K562 (cell line): ENCODE results near the gene HNRNPF. TPM values are rescaled to one million over a fixed set of nuclear protein-coding genes. Genes with fewer than 3 reads are reported as not detected.

Experiments
- CTBP1 ChIP-seq: fragments of 450-650 bp; IDR thresholded peaks from 2 replicates; pipeline ENCODE4 v1.6.1; 2016; ENCODE audit warnings: borderline replicate concordance
- ELF1 ChIP-seq: fragments of 200-800 bp; sonication (Bioruptor generic); IDR thresholded peaks from 2 replicates; pipeline ENCODE4 v1.6.1; 2016; ENCODE audit warnings: missing genetic modification characterization, missing compliant biosample characterization
- GTF2F1 ChIP-seq: IDR thresholded peaks from 2 replicates; pipeline ENCODE4 v1.6.1; 2011; ENCODE audit warnings: low read depth, low read length, improper control_type of control experiment
- HDAC1 ChIP-seq, 2 experiments: fragments of 450-650 bp; IDR thresholded peaks; 2 replicates each; pipeline ENCODE4 v1.6.1; 2016 to 2017; ENCODE audit warnings: inconsistent platforms in 1 of 2, mild to moderate bottlenecking in 1 of 2, moderate library complexity in 1 of 2
- KDM4B ChIP-seq, 2 experiments: fragments of 450-650 bp in 1 of 2; sonication (generic) in 1 of 2; IDR thresholded peaks; 2 replicates each; pipeline ENCODE4 v1.6.1; 2016 to 2017; ENCODE audit warnings: borderline replicate concordance in 2 of 2, antibody characterized with exemption in 1 of 2, low read depth in 1 of 2, mild to moderate bottlenecking in 1 of 2
- NRF1 ChIP-seq, 2 experiments: fragments of 450-650 bp; IDR thresholded peaks in 1 of 2; conservative IDR thresholded peaks in 1 of 2; 2 replicates each; pipeline ENCODE4 v1.6.1; 2014; ENCODE audit warnings: mild to moderate bottlenecking in 2 of 2
- RNF2 ChIP-seq: sonication (generic); IDR thresholded peaks from 2 replicates; pipeline ENCODE4 v1.6.1; 2016
- TOE1 ChIP-seq, 2 experiments: fragments of 450-650 bp in 1 of 2; sonication (generic) in 1 of 2; formaldehyde crosslinking in 1 of 2; IDR thresholded peaks; 2 replicates each; pipeline versions ENCODE4 v1.7.1 to v1.8.0; 2016 to 2022; ENCODE audit warnings: borderline replicate concordance in 2 of 2, mild to moderate bottlenecking in 2 of 2, antibody characterized with exemption in 1 of 2, inconsistent platforms in 1 of 2, low read depth in 1 of 2, missing genetic modification reagents in 1 of 2, moderate library complexity in 1 of 2
- ZBED1 ChIP-seq: IDR thresholded peaks from 2 replicates; pipeline ENCODE4 v1.6.1; 2014
- ZNF282 ChIP-seq: sonication (generic); formaldehyde crosslinking; IDR thresholded peaks from 2 replicates; pipeline ENCODE4 v1.8.1; 2023; ENCODE audit warnings: missing genetic modification reagents
- polyA plus RNA-seq, 8 experiments: library from polyadenylated mRNA; depleted of rRNA in 4 of 8; stranded (reverse) in 5 of 8; unstranded in 3 of 8; fragments of >200 nt; fragmentation: Nextera tagmentation in 2 of 8; fragmentation: Illumina TruSeq in 1 of 8; extraction: Ambion mirVana in 2 of 8; extraction: Trizol in 1 of 8; gene quantifications; 2 replicates each; pipeline versions ENCODE4 v1.2.1 to v1.2.3, GENCODE V29; 2011 to 2014; ENCODE audit warnings: inconsistent platforms in 1 of 8, missing spikeins in 1 of 8
- total RNA-seq, 7 experiments: library from RNA; depleted of rRNA in 6 of 7; stranded (reverse); fragments of >200 nt in 6 of 7; fragmentation: Illumina TruSeq in 2 of 7; extraction: Trizol in 2 of 7; gene quantifications; 2 replicates each; pipeline versions ENCODE4 v1.2.1 to v1.2.3, GENCODE V29; 2011 to 2021; ENCODE audit warnings: low replicate concordance in 1 of 7
- TF ChIP-seq, protein P1 (sequence below): fragments of 450-650 bp; conservative IDR thresholded peaks from 2 replicates; pipeline ENCODE4 v1.6.1; 2016; ENCODE audit warnings: missing genetic modification characterization, low read depth, mild to moderate bottlenecking, missing compliant biosample characterization, moderate library complexity
- TF ChIP-seq, protein P2 (sequence below): IDR thresholded peaks from 2 replicates; pipeline ENCODE4 v1.6.1; 2011; ENCODE audit not compliant: insufficient read length; ENCODE audit errors: extremely low read depth
- TF ChIP-seq, protein P3 (sequence below): fragments of 200-800 bp; sonication (Bioruptor generic); IDR thresholded peaks from 2 replicates; pipeline ENCODE4 v1.6.1; 2017; ENCODE audit warnings: missing genetic modification characterization, missing compliant biosample characterization
- TF ChIP-seq, protein P4 (sequence below), 2 experiments: fragments of 450-650 bp in 1 of 2; sonication (generic) in 1 of 2; formaldehyde crosslinking; conservative IDR thresholded peaks; 2 replicates each; pipeline versions ENCODE4 v1.4.0 to v1.8.1; 2020 to 2022; ENCODE audit warnings: mild to moderate bottlenecking in 1 of 2, missing genetic modification reagents in 1 of 2
- TF ChIP-seq, protein P5 (sequence below): IDR thresholded peaks from 2 replicates; pipeline ENCODE4 v1.6.1; 2012; ENCODE audit warnings: low read depth, low read length, improper control_type of control experiment, borderline replicate concordance
- TF ChIP-seq, protein P6 (sequence below), 3 experiments: IDR thresholded peaks in 2 of 3; conservative IDR thresholded peaks in 1 of 3; 2 replicates each; pipeline ENCODE4 v1.5.1; 2011 to 2012; ENCODE audit warnings: low read length in 3 of 3, mild to moderate bottlenecking in 3 of 3, control low read depth in 2 of 3, improper control_type of control experiment in 1 of 3, inconsistent platforms in 1 of 3, low read depth in 1 of 3, mixed read lengths in 1 of 3, moderate library complexity in 1 of 3; ENCODE audit not compliant: insufficient read depth in 2 of 3
- TF ChIP-seq, protein P7 (sequence below): fragments of 450-650 bp; IDR thresholded peaks from 2 replicates; pipeline ENCODE4 v1.6.1; 2016; ENCODE audit warnings: missing biosample characterization, missing genetic modification characterization

Gene HNRNPF
- total and polyA plus RNA-seq, 9 of the 15 experiments (the other 6 are each of a cell fraction or from before 2014, with no cell fraction given): 192 to 489 (median 416) TPM

DNA sequence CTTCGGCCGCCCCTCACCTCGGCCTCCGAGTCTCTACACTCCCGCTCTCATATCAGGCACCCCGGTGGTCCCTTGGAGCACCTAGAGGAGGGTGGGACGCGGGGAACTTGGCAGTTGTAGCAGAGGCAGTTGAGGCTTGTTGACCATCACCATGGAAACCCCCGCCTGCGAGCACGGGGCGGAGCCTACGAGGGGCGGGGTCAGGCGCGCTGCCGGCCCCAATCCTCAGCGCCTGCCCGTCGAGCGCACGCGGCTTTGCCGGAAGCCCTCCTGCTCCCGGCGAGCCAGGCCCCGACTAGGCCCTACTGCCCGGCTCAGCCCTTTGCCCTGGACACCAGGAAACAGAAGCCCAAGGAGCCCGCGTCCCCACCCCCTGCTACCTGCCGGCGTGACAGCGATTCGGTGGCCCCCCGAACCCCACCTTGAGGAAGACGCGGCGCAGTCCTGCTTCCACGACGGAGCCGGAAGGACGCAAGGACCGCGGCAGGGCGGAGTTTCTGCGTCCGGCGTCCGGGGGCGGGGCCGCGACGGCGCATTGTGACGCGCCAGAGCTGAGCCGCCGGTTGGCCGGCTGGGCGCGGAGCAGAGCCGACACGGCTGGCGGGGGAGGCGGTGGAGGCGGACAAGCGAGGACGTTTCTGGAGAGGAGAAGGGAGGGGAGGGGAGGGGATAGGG is at the start of gene HNRNPF (continued):
- TF ChIP-seq, protein P1, sequence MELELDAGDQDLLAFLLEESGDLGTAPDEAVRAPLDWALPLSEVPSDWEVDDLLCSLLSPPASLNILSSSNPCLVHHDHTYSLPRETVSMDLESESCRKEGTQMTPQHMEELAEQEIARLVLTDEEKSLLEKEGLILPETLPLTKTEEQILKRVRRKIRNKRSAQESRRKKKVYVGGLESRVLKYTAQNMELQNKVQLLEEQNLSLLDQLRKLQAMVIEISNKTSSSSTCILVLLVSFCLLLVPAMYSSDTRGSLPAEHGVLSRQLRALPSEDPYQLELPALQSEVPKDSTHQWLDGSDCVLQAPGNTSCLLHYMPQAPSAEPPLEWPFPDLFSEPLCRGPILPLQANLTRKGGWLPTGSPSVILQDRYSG (tag): peak; percentile 87
- TF ChIP-seq RNF2: peak; percentile 96
- TF ChIP-seq, protein P2, sequence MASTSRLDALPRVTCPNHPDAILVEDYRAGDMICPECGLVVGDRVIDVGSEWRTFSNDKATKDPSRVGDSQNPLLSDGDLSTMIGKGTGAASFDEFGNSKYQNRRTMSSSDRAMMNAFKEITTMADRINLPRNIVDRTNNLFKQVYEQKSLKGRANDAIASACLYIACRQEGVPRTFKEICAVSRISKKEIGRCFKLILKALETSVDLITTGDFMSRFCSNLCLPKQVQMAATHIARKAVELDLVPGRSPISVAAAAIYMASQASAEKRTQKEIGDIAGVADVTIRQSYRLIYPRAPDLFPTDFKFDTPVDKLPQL: no peak
- TF ChIP-seq, protein P3, sequence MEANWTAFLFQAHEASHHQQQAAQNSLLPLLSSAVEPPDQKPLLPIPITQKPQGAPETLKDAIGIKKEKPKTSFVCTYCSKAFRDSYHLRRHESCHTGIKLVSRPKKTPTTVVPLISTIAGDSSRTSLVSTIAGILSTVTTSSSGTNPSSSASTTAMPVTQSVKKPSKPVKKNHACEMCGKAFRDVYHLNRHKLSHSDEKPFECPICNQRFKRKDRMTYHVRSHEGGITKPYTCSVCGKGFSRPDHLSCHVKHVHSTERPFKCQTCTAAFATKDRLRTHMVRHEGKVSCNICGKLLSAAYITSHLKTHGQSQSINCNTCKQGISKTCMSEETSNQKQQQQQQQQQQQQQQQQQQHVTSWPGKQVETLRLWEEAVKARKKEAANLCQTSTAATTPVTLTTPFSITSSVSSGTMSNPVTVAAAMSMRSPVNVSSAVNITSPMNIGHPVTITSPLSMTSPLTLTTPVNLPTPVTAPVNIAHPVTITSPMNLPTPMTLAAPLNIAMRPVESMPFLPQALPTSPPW: peak; percentile 97
- TF ChIP-seq TOE1 (IDR thresholded peaks at IDR 0.05; ENCODE audit: borderline replicate concordance): peak; percentile 82; the same call in 1 of the 2 replicates
- peak; percentile 71; the same call in 1 of the 2 replicates for TF ChIP-seq TOE1 (CRISPR knock-in tag; IDR thresholded peaks at IDR 0.05; ENCODE audit: borderline replicate concordance, low read depth)
- TF ChIP-seq ELF1 (tag): peak; percentile 96
- TF ChIP-seq HDAC1 (IDR thresholded peaks at IDR 0.05): peak; percentile 83 to 95; a peak in 3 of 4 replicates
- peak; percentile 95; the same call in 1 of the 2 replicates for TF ChIP-seq ZNF282
- TF ChIP-seq, protein P4, sequence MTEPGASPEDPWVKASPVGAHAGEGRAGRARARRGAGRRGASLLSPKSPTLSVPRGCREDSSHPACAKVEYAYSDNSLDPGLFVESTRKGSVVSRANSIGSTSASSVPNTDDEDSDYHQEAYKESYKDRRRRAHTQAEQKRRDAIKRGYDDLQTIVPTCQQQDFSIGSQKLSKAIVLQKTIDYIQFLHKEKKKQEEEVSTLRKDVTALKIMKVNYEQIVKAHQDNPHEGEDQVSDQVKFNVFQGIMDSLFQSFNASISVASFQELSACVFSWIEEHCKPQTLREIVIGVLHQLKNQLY (CRISPR knock-in tag; conservative IDR thresholded peaks at IDR 0.05): peak in 1 of 2 experiments; percentile 66; a peak in 1 of 4 replicates
- peak; percentile 89 to 90 for TF ChIP-seq NRF1 (conservative IDR thresholded peaks at IDR 0.05 in 1 of 2, IDR thresholded peaks at IDR 0.05 in 1 of 2)
- TF ChIP-seq, protein P5, sequence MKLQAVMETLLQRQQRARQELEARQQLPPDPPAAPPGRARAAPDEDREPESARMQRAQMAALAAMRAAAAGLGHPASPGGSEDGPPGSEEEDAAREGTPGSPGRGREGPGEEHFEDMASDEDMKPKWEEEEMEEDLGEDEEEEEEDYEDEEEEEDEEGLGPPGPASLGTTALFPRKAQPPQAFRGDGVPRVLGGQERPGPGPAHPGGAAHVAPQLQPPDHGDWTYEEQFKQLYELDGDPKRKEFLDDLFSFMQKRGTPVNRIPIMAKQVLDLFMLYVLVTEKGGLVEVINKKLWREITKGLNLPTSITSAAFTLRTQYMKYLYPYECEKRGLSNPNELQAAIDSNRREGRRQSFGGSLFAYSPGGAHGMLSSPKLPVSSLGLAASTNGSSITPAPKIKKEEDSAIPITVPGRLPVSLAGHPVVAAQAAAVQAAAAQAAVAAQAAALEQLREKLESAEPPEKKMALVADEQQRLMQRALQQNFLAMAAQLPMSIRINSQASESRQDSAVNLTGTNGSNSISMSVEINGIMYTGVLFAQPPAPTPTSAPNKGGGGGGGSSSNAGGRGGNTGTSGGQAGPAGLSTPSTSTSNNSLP: no peak
- peak; percentile 77 for TF ChIP-seq GTF2F1
- TF ChIP-seq, protein P6, sequence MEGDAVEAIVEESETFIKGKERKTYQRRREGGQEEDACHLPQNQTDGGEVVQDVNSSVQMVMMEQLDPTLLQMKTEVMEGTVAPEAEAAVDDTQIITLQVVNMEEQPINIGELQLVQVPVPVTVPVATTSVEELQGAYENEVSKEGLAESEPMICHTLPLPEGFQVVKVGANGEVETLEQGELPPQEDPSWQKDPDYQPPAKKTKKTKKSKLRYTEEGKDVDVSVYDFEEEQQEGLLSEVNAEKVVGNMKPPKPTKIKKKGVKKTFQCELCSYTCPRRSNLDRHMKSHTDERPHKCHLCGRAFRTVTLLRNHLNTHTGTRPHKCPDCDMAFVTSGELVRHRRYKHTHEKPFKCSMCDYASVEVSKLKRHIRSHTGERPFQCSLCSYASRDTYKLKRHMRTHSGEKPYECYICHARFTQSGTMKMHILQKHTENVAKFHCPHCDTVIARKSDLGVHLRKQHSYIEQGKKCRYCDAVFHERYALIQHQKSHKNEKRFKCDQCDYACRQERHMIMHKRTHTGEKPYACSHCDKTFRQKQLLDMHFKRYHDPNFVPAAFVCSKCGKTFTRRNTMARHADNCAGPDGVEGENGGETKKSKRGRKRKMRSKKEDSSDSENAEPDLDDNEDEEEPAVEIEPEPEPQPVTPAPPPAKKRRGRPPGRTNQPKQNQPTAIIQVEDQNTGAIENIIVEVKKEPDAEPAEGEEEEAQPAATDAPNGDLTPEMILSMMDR (IDR thresholded peaks at IDR 0.05 in 2 of 3, conservative IDR thresholded peaks at IDR 0.05 in 1 of 3; ENCODE audit: insufficient read depth in 2 of 3, low read depth in 1 of 3, low read length in 3 of 3): no peak; a peak in 1 of 6 replicates
- TF ChIP-seq KDM4B (IDR thresholded peaks at IDR 0.05; ENCODE audit: borderline replicate concordance in 2 of 2, low read depth in 1 of 2): no peak; a peak in 1 of 4 replicates
- 0 out of 2 replicates have a peak, but pooled peaks have one; percentile 24 for TF ChIP-seq ZBED1
- peak; percentile 97 for TF ChIP-seq CTBP1
- TF ChIP-seq, protein P7, sequence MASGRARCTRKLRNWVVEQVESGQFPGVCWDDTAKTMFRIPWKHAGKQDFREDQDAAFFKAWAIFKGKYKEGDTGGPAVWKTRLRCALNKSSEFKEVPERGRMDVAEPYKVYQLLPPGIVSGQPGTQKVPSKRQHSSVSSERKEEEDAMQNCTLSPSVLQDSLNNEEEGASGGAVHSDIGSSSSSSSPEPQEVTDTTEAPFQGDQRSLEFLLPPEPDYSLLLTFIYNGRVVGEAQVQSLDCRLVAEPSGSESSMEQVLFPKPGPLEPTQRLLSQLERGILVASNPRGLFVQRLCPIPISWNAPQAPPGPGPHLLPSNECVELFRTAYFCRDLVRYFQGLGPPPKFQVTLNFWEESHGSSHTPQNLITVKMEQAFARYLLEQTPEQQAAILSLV: peak; percentile 54
